Measurements from ENCODE around the gene DISC1.

- TF ChIP-seq CTCF (IDR thresholded peaks at IDR 0.05) (no peak), POLR2A (IDR thresholded peaks at IDR 0.05) (no peak), POLR2AphosphoS5 (IDR thresholded peaks at IDR 0.05) (no peak)
These were observed 94.8 kb downstream of the DISC1 start for GRCh38 chr1:231721436-231721835.
